Activated T-cell treated with anti-CD3 and anti-CD28 coated beads for 24 hours (primary cell): Measurements from ENCODE around the gene ZRANB1.

Experiments used
- DNase-seq: peaks from one replicate; pipeline ENCODE4 v3.0.0-alpha.2; 2020; ENCODE audit warnings: low read depth

ZRANB1 gene

DNA sequence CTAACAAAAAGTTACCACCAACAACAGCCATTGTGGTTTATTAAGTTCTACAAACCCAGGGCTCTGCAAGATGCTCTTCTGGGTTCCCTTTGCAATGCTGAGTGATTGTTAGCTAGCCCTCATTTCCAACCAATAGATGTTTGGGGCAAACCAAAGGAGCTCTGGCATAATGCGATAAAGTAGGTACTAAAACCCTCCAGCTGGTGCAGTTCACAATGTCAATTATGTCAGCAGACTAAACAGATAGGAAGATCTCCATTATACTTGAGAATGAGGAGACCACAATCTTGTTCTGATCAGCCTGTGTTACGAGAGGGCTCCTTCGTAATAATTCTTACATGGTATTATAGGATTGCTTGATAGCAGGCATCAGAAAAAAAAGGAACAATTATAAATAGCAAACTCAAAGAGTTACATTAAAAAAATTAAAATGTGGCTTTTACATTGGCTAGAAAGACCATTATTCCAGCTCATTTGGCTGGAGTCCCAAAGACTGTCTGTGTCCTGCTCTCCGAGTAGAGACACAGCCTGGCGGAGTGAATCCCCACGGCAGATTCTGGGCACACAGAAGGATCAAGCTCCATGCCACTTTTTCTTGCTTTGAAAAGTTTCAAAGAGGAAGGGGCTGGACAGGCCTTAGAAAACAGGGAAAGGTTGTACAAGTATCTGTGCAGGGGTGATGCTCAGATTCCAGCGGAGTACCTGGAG, 93.8 kb downstream of the ZRANB1 start:
- no peak for DNase-seq

DNA sequence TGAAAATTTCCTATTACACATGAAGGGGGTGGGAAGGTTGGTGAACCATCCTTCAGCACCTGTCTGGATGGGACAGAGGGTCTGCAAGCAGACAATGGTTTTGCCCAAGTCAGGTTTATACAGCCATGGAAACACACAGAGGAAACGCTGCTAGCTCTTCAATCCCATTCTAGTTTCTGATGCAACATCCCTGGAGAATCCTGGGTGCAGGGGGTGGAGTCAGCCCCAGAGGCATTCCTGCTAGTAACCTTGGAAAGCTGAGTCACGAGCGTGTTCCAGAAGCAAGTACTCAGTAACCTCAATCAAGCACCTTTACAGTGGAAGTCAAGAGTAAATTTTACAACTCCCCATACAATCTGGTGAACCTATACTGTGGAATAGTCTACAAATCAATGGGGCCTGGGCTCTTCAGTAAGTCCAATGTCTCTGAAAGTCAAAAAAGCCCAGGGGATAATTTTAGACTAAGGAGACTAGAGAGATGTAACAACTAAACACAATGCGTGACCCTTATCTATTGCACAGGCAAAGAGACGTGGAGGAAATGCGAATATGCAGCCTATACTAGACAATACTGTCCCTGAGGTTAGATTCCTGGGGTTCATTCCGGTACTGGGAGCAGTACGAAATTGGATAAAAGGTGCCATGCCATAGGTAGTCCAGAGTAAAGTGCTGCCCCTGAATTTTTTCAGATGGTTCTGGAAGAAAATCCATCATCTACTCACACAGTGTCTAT, 95.4 kb downstream of the ZRANB1 start:
- no peak for DNase-seq
